NT2/D1 (cell line): ENCODE data around the gene IMPDH1.
"Not testable (repeated sequence)": the region's sequence is repeated elsewhere in the genome, so short reads cannot be mapped to it uniquely, and the experiment has no call there.

Experiments used
- SUZ12 ChIP-seq: IDR thresholded peaks from 2 replicates; pipeline ENCODE4 v1.6.1; 2011; ENCODE audit not compliant: insufficient read length, insufficient read depth; ENCODE audit errors: extremely low read depth
- YY1 ChIP-seq: IDR thresholded peaks from 2 replicates; pipeline ENCODE4 v1.6.1; 2011; ENCODE audit not compliant: insufficient read length, insufficient read depth
- ZNF274 ChIP-seq: IDR thresholded peaks from 2 replicates; pipeline ENCODE4 v1.6.1; 2011; ENCODE audit warnings: mild to moderate bottlenecking, low read depth, low read length

- not testable (repeated sequence) for TF ChIP-seq YY1, ZNF274, SUZ12
Measured at GRCh38 chr7:128457385-128457784, 47.6 kb upstream of the IMPDH1 start.
